DMS 273 (cell line): Measurements from ENCODE around the gene DNHD1.

Source experiments
- DNase-seq: peaks from one replicate; lab custom pipeline; 2025; ENCODE audit not compliant: unreplicated experiment; lab: John Stamatoyannopoulos, UW

Gene DNHD1

GRCh38 chr11:6583584-6583983 is 86.5 kb downstream of the DNHD1 start:
- no peak for DNase-seq

DNA sequence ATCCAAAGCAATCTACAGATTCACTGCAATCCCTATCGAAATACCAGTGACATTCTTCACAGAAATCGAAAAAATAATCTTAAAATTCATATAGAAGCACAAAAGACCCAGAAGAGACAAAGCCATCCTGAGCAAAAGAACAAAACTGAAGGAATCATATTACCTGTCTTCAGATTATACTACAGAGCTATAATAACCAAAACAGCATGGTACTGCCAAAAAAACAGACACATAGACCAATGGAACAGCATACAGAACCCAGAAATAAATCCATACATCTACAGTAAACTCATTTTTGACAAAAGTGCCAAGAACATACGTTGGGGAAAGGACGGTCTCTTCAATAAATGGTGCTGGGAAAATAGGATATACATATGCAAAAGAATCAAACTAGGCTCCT is 87.4 kb downstream of the DNHD1 start:
- no peak for DNase-seq

DNA sequence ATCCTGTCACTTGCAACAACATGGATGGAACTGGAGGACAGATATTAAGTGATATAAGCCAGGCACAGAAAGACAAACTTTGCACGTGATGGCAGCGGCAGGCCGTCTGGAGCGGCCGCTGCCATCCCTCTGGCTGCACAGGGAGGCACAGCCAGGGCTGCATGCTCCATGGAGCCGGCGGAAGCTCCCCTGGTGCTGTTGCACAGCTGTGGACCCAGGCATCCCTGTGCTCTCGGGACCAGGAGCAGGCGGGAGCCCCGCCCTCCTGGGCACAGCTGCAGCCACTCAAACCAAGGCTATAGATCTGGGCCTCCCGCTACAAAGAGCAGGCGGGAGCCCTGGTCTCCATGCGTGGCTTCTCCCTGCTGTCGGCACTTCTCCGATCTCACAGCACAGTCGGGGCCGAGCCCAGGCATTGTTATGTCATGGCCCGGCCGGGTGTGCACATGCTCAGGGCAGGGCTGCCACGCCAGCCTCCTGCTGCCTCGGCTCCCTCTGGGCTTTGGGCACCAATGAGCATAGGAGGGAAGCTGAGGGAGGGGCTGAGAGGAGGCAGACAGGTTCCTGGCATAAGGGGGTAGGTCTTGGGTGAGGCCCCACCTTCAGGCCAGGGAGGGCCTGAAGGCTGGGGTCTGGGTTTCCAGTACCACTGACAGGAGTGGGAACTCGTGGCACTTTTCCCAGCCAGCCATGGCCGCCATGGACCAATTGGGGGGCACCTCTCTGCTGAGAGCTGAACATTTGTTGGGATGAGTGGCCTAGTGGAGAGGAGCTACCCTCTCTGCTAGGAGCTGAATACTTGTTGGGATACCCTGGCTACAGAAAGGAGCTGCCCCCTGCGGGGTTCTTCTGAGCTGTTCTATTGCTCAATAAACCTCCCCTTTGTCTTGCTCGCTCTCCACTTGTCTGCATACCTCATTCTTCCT is 89.6 kb downstream of the DNHD1 start:
- peak; percentile 69 for DNase-seq

DNA sequence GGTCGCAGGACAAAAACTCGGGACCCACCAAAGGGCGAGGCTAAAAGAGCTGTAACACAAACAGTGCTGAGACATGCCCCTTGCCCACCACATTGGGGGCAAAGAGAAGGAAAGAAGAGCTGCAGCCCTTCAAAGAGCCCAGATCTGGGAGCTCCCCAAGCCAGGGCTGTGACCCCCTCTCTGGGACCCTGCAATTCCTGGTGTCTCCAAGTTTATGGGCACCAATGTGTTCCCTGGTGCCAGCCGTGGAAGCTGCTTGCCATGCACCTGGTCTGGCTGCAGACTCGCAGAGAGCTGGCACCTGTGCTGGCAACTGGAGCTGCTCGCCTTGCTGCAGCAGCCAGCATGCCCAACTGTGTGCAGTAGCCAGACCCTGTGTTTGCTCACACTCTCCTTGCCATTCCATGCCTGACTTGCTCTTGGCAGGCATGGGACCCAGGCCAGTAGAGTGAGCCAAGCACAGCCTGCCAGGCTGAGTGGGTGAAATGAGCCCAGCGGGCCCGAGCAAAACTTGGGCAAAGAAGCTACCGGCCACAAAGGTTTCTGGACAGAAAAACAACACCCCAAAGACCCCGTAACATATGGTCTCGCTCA is 90.4 kb downstream of the DNHD1 start:
- no peak for DNase-seq

- no peak for DNase-seq
These were observed 90.9 kb downstream of the DNHD1 start for GRCh38 chr11:6588018-6588417.

DNA sequence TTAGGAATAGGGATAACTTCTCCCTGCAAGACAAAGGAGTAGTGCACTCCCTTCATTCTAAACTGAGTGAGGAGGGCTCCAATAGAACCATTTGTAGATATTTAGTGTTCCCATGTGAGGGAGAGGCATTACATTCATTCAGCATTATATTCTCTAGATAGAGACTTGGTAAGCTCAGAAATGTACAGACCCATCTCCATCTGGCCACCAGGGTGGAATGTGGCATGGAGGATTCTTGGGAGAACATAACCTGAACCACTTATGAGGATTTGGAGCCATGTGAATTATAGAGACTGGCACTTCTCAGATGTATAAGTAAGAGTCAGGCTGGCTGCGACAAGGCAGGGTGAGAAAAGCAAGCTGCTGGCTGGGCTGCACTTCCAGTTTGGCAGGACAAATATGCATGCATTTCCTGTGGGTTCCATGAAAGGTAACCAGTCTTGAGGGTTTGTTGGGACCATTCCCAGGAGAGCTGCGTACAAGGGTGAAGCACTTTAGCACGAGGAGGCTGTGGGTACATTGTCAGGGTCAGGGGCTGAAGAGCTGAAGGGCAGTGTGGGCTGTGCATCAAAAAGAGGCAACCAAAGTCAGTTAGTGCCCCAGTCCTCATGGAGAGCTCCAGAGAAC is 97.2 kb downstream of the DNHD1 start:
- no peak for DNase-seq

DNA sequence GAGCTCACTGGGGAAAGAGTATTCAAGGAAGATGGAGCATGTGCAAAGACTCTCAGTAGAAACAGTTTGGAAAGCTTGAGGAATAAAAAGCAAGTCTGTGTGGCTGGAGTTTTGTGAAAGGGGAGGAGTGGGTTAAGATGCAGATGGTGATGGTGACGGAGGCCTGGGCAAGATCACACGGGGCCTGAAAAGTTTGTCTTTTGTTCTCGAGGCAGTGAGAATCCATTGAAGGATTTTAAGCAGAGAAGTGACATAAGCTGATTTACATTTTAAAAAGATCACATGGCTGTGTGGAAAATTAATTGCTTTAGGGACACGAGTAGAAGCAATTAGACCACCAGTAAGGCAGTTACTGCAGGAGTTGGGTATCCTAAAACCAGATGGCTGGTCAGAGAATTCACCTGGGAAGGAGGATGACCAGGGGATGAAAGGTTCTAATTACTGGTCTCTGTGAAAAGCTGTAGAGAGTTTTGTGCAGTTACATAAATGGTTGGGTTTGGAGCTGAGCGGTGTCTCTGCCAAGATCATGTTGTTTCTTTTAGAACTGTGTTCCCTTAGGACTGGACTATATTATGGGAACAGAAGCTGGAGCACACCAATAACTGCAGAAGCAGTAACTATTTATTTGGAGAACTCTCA is 99.3 kb downstream of the DNHD1 start:
- DNase-seq, result no peak

DNA sequence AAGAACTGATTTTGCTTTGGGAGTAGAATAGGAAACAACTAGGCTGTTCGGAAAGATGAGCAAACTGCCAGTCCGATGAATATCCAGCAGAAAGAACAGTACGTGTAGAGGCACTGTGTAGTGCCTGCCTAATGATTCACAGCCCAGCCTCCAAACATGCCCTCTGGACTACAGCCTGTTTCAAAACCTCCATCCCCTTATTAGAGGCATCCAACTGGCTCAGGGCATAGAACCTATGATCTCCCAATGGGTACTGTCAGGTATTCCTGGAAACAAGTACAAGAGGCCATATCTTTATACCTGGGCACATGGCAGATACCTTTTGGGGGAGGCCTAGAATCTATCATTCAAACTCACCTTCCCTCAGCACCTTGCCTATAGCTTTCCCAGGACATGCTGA is 101.5 kb downstream of the DNHD1 start:
- no peak for DNase-seq

DNA sequence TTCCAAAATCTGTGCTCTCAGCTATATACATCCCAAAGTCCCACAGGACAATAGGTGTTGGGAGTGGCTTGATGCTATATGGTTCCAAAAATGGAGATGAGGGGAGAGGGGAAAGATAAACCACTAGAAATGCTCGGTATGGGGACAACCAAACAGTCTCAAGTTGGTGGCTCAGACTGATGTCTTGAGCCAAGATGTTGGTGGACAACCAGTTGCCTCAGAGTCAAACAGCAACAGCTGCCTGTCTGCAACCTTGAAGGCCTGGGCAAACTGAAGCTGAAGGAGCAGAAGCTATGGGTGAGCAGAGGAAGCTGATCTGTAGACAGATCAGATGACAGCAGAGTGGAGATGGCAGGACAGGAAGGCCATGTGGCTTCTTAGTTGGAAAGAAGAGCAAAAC is 102.4 kb downstream of the DNHD1 start:
- no peak for DNase-seq

DNA sequence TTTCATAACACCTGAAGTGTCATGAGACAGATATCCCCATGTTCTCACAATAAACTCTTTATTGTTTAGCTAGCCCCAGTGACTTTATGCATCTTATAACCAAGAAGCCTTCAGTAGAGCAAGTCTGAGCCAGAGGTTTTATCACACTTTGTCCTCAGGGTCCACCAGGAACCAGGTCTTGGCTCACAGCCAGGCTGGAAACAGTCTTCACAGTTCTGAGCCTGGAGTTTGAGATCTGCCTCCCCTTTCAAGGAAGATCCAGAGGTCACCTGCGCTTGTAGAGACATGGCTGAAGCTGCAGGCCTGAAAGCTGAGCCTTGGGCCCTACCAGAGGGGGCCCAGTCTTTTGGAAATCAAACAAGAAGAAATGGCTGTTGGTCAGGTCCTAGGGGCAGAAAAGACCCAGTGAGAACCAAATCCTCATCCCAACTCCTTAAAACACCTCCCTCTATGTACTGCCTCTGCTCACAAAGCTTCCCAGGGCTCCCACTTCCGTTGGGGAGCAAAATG is 102.9 kb downstream of the DNHD1 start:
- no peak for DNase-seq

DNA sequence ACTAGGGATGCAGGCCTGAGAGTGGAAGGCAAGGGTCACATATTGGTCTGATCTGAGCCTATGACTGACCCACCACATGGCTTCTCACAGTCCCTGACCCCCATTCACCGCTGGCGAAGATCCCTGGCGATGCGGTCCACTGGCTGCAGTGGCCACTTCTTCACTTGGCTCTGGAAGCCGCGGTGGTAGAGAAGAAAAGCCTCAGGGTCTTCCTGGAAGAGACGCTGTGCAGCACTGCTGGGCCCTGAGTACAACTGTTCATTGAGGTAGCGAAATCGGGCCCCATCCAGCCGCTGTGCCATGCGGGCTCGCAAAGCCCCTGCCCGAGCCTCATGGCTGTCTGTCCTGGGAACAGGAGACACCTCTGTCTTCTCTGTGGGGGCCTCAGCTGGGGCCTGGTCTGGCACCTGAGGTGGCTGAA is 104.0 kb downstream of the DNHD1 start:
- no peak for DNase-seq

- DNase-seq, result no peak
These were observed 105.2 kb downstream of the DNHD1 start for GRCh38 chr11:6602096-6602940.

DNA sequence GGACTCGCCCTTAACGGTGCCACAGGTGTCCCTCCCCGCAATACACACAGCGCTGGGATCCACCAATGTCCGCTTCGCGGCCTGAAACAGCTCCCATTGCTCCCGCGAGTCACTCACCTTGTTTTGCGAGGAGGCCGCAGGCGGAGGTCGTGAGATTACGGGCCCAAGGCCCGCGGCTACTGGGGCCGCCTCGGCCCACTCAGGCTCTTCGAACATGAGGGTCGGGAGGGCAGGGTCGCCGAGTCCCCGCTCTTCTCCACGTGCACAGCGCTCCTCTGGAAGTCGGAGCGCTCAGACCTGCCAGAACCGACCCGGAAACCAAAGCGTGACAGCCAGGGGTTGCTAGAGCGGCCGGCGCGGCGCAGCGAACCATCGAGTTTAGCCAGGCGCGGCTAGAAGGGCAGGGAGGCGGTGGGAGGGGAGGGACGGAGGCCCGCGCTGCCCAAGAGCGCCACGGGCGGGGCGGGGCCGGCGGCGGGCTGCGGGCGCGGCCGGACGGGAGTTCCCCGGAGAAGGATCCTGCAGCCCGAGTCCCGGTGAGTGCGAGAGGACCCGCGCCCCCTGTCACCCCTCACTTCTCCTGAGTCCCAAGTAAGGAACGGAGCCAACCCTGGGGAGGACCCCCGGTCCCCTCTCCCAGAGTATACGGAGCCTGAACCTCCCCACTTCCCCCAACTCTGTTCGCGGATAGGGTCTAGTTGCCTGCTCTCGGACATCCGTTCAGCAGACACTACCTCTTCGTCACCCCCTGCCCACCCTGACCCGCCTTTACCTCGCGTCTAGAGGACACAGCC is 106.4 kb downstream of the DNHD1 start, which contains the start of the genes ILK and RRP8:
Gene ILK, plus strand, starts transcription at position 488 of the 794 bp plus-strand sequence. CDS start 498 bp downstream, outside the sequence.
Gene RRP8, minus strand, starts transcription at position 330 of the 794 bp plus-strand sequence. Its CDS starts 114 bp downstream, at position 216.
- peak; percentile 92 for DNase-seq

- DNase-seq, result peak; percentile 56
These were observed 107.1 kb downstream of the DNHD1 start for GRCh38 chr11:6604081-6604626.

GRCh38 chr11:6604790-6605189 is 107.7 kb downstream of the DNHD1 start:
- no peak for DNase-seq

DNA sequence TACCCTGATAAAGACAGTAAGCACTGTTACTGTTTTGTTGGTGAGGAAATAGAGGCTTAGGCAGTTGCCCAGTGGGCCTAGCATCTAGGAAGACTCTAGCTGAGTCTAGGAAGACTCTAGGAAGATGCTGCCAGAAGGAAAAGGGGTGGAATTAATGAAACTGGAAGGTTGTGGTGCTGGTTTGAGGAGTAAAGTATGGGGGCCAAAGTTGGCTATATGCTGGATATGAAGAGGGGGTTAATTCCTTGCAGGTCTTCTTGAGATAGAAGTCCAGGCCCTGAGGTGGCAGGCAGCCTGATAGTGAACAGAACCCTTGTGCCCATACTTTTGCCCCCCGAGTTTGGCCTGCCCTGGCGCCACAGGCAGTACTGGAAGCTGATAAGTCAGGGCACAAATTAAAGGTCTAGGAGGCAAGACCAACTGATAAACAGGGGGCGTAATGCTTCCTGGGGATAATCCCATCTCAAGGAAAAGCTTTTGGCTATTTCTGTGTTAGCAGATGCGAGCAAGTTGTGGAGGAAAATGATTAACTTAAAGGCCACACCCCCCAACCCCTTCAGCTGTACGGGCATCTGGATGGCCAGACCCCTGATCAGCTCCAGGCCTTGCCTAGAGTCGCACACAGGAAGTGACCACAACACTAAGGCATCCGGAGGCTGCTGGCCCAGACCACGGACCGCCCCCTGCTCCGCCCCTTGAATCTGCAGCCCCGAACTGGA is 109.5 kb downstream of the DNHD1 start:
- DNase-seq, result peak; percentile 71

DNA sequence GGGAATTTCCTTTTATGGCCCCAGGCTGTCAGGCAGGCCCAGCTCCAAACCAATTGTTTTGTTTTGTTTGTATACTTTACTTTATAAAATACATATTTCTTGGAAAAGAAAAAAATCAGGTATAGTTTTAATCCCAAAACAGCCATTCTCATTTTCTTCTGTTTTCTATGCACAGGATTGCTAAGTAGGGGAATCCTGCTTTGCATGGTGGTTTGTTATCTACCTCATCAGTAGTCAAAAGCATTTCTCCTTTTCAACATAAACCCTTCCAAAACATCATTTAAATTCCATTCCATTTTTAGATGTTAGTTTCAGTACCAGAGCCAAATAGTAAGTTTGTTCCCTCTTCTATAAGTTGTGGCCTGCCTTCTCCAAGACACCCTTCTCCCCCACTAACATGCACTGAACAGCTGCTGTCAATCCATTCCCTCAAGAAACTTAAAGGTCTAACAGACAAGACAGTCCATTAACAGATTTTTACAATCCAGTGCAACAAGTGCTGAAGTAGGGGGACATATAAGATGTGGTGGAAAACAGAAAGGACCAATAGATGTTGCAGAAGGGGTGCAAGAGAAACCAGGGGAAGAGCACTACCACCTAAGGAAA is 110.2 kb downstream of the DNHD1 start:
- no peak for DNase-seq

- no peak for DNase-seq
These were observed 110.9 kb downstream of the DNHD1 start for GRCh38 chr11:6608011-6608410.
